Measurements from ENCODE around the gene KHDC4. TPM values are rescaled to one million over a fixed set of nuclear protein-coding genes. Genes with fewer than 3 reads are reported as not detected.

KHDC4 gene
- total RNA-seq, 1 donor from 2014 or later, result 48.2 TPM

DNA sequence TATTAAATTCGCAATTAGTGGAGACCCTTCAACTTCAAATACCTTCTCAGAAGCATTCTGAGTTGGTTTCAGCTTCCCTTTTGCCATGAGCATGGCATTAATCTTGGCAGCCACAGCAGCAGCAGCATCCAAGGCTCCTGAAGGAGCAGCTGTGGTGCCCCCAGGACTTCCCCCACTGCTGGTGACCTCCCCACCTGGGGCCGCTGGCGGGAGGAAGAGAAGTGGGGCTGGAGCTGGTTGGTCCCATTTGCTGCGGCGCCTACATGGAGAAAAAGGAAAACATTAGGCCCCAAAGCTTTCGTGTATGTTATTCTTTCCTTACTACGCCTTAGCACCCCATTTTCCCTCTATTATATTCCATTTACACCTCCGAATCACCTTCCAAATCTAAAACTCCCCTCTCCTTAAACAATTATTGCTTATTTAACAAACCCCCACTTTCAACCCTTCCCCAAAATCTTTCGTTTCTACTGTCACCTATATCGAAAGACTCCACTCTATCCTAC is 569 bp downstream of the KHDC4 start:
- DNase-seq (ENCODE audit: low read depth), result no peak

DNA sequence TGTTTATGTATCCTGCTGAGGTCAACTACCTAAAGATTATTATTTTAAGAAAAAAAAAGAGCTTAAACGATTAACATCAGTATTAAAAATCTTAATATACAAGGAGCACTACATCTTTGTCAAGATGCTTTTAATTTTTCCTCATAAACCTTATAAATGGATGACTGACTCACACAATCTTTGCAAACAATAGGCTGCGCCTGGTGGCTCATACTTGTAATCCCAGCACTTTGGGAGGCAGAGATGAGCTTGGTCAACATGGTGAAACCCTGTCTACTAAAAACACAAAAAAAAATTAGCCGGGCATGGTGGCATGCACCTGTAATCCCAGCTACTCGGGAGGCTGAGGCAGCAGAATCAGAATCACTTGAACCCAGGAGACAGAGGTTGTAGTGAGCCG is 1.7 kb downstream of the KHDC4 start:
- Histone ChIP-seq H3K4me1 (ENCODE audit: insufficient read depth, low read length) (peaks cover 36% of the 10 kb centered on the region), H2AFZ (ENCODE audit: low read depth, low read length) (no peak overlapping the region), H4K20me1 (ENCODE audit: insufficient read depth, low read length) (peaks cover 48% of the 10 kb centered on the region), H3K79me2 (ENCODE audit: insufficient read depth, low read length) (peaks cover 63% of the 10 kb centered on the region), H3K27ac (ENCODE audit: low read depth, low read length) (peak overlapping the region; percentile 7), H3K4me3 (ENCODE audit: insufficient read depth, low read depth, low read length) (peak overlapping the region; percentile 80), H3K4me2 (ENCODE audit: low read length) (peak overlapping the region; percentile 86), H3K27me3 (ENCODE audit: insufficient read depth, low read length) (no peaks in the 10 kb centered on the region), H3K36me3 (ENCODE audit: insufficient read depth, low read length) (peaks cover 37% of the 10 kb centered on the region), H3K9me3 (ENCODE audit: insufficient read depth, low read depth, low read length) (no peaks in the 10 kb centered on the region), H3K9ac (ENCODE audit: low read length) (peak overlapping the region; percentile 99)
- Mint-ChIP-seq H3K27ac (ENCODE audit: unreplicated experiment) (no peak overlapping the region), H3K9me3 (ENCODE audit: unreplicated experiment) (no peaks in the 10 kb centered on the region), H3K36me3 (ENCODE audit: low read depth, unreplicated experiment) (peaks cover 5% of the 10 kb centered on the region), H3K4me3 (ENCODE audit: unreplicated experiment) (no peak overlapping the region), H3K4me1 (ENCODE audit: low read depth, unreplicated experiment) (peaks cover 15% of the 10 kb centered on the region), H3K27me3 (ENCODE audit: low read depth, unreplicated experiment) (no peaks in the 10 kb centered on the region)
- FAIRE-seq, result no peak
- no peak for DNase-seq (ENCODE audit: low read depth)
- TF ChIP-seq, protein P1, sequence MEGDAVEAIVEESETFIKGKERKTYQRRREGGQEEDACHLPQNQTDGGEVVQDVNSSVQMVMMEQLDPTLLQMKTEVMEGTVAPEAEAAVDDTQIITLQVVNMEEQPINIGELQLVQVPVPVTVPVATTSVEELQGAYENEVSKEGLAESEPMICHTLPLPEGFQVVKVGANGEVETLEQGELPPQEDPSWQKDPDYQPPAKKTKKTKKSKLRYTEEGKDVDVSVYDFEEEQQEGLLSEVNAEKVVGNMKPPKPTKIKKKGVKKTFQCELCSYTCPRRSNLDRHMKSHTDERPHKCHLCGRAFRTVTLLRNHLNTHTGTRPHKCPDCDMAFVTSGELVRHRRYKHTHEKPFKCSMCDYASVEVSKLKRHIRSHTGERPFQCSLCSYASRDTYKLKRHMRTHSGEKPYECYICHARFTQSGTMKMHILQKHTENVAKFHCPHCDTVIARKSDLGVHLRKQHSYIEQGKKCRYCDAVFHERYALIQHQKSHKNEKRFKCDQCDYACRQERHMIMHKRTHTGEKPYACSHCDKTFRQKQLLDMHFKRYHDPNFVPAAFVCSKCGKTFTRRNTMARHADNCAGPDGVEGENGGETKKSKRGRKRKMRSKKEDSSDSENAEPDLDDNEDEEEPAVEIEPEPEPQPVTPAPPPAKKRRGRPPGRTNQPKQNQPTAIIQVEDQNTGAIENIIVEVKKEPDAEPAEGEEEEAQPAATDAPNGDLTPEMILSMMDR (IDR thresholded peaks at IDR 0.05; ENCODE audit: insufficient read depth, low read depth, low read length), result no peak
- TF ChIP-seq EZH2 (IDR thresholded peaks at IDR 0.05; ENCODE audit: insufficient read depth, low read length), result no peak

More for the DNA sequence above, 569 bp downstream of the KHDC4 start:
- H3K9me3 ChIP-seq (ENCODE audit: insufficient read depth, low read depth, low read length), result no peaks in the 10 kb centered on the region
- H3K36me3 ChIP-seq (ENCODE audit: insufficient read depth, low read length), result peaks cover 29% of the 10 kb centered on the region
- H2AFZ ChIP-seq (ENCODE audit: low read depth, low read length), result no peak overlapping the region
- Mint-ChIP-seq H3K27ac (ENCODE audit: unreplicated experiment) (no peak overlapping the region), H3K9me3 (ENCODE audit: unreplicated experiment) (no peaks in the 10 kb centered on the region), H3K27me3 (ENCODE audit: low read depth, unreplicated experiment) (no peaks in the 10 kb centered on the region), H3K4me1 (ENCODE audit: low read depth, unreplicated experiment) (peaks cover 15% of the 10 kb centered on the region), H3K4me3 (ENCODE audit: unreplicated experiment) (no peak overlapping the region), H3K36me3 (ENCODE audit: low read depth, unreplicated experiment) (peaks cover 5% of the 10 kb centered on the region)
- H3K27ac ChIP-seq (ENCODE audit: low read depth, low read length), result peak overlapping the region; percentile 93
- no peaks in the 10 kb centered on the region for H3K27me3 ChIP-seq (ENCODE audit: insufficient read depth, low read length)
- peak overlapping the region; percentile 80 for H3K4me3 ChIP-seq (ENCODE audit: insufficient read depth, low read depth, low read length)
- peaks cover 54% of the 10 kb centered on the region for H3K79me2 ChIP-seq (ENCODE audit: insufficient read depth, low read length)
- no peak for FAIRE-seq
- peak overlapping the region; percentile 86 for H3K4me2 ChIP-seq (ENCODE audit: low read length)
- peaks cover 42% of the 10 kb centered on the region for H4K20me1 ChIP-seq (ENCODE audit: insufficient read depth, low read length)
- H3K9ac ChIP-seq (ENCODE audit: low read length), result peak overlapping the region; percentile 99
- no peak for TF ChIP-seq EZH2 (IDR thresholded peaks at IDR 0.05; ENCODE audit: insufficient read depth, low read length)
- TF ChIP-seq, protein P1 (IDR thresholded peaks at IDR 0.05; ENCODE audit: insufficient read depth, low read depth, low read length), result no peak
- peaks cover 41% of the 10 kb centered on the region for H3K4me1 ChIP-seq (ENCODE audit: insufficient read depth, low read length)

DNA sequence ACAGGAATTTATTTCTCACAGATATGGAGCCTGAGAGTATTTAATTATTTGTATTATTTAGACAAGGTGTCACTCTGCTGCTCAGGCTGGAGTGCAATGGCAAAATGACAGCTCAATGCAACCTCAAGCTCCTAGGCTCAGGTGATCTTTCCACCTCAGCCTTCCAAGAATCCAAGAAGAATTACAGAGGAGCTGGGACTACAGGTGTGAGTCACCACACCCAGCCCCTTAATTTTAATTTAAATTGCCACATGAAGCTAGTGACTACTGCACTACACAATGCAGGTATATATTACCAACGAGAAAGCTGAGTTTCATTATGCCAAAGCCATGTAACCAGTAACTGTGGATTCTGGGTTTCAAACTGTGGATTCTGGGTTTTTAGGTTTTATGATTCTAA is 2.1 kb downstream of the KHDC4 start:
- Mint-ChIP-seq H3K27me3 (ENCODE audit: low read depth, unreplicated experiment) (no peaks in the 10 kb centered on the region), H3K9me3 (ENCODE audit: unreplicated experiment) (no peaks in the 10 kb centered on the region), H3K4me3 (ENCODE audit: unreplicated experiment) (no peak overlapping the region), H3K4me1 (ENCODE audit: low read depth, unreplicated experiment) (peaks cover 15% of the 10 kb centered on the region), H3K36me3 (ENCODE audit: low read depth, unreplicated experiment) (peaks cover 6% of the 10 kb centered on the region), H3K27ac (ENCODE audit: unreplicated experiment) (no peak overlapping the region)
- peaks cover 40% of the 10 kb centered on the region for H3K36me3 ChIP-seq (ENCODE audit: insufficient read depth, low read length)
- peaks cover 36% of the 10 kb centered on the region for H3K4me1 ChIP-seq (ENCODE audit: insufficient read depth, low read length)
- DNase-seq (ENCODE audit: low read depth) (no peak), FAIRE-seq (no peak)
- peak overlapping the region; percentile 7 for H3K27ac ChIP-seq (ENCODE audit: low read depth, low read length)
- H3K27me3 ChIP-seq (ENCODE audit: insufficient read depth, low read length), result no peaks in the 10 kb centered on the region
- peak overlapping the region; percentile 80 for H3K4me3 ChIP-seq (ENCODE audit: insufficient read depth, low read depth, low read length)
- peaks cover 52% of the 10 kb centered on the region for H4K20me1 ChIP-seq (ENCODE audit: insufficient read depth, low read length)
- peak overlapping the region; percentile 86 for H3K4me2 ChIP-seq (ENCODE audit: low read length)
- no peaks in the 10 kb centered on the region for H3K9me3 ChIP-seq (ENCODE audit: insufficient read depth, low read depth, low read length)
- peak overlapping the region; percentile 19 for H3K9ac ChIP-seq (ENCODE audit: low read length)
- TF ChIP-seq EZH2 (IDR thresholded peaks at IDR 0.05; ENCODE audit: insufficient read depth, low read length), result no peak
- TF ChIP-seq, protein P1 (IDR thresholded peaks at IDR 0.05; ENCODE audit: insufficient read depth, low read depth, low read length), result no peak
- peaks cover 67% of the 10 kb centered on the region for H3K79me2 ChIP-seq (ENCODE audit: insufficient read depth, low read length)
- H2AFZ ChIP-seq (ENCODE audit: low read depth, low read length), result no peak overlapping the region
